ENCODE data around the gene MIER2.

The MIER2 gene

DNA sequence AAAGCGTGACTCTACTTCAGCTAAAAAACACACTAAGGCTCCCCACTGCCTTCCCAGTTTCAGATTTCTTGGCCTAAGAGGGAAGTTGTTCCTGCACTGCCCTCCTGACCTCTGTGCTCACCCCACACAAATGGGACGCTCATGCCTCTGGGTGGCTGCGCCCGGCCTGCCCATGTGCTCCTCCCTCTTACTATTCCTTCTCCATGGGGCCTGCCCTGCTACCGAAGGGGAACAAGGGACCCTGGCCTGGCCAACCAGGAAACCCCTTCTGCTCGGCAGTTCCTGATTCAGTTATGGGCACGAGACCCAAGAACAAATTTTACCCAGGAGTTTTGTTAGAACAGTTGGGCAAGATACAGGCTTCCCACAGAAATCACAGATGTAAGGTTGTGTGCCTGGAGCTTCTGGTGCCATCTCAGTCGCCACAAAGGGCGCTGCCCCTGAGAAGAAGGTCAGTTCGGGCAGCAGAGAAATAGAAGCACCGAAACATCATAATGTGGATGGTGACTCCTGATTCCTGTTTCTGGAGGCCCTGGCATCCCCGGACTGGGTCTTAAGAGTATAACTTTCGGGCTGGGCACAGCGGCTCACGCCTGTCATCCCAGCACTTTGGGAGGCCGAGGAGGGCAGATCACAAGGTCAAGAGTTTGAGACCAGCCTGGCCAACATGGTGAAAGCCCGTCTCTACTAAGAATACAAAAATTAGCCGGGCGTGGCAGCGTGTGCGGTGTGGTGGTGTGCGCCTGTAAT lies 47.9 kb downstream of the MIER2 start:
- DNase-seq (ENCODE audit: low spot score), result no peak
- in situ Hi-C loops (cut with MboI; ENCODE audit: low sequenced_read_pairs, unreplicated experiment), result no loop called here

DNA sequence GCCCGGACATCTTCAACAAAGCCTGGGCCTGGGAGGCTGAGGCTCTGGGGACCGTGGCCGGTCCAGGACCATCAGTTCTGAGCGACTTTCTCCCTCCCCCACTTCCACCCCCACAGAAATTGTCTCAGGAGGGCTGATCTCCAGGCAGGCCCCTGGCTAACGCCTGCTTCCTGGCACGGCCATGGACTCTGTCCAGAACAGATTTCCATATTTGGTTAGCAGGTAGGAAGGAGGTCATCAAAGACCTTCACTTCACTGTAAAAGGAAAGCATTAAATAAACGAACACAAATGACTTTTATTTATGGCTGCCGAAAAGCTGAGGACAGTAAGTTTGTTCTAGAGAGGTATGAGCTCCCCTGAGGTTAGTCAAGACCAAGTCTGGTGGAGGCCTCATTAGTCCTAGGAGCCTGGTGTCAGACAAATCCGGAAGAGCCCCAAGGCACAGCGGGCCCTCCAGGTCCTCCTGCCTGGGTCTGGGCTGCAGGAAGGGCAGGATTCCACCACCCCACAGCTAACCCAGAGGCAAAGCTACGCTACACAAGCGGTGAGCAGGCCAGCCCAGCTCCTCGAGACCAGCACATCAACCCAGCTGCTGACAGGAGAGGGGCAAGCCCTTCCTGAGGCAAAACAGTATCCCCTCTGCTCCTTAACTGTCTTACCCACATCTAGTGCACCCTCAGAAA lies 48.8 kb downstream of the MIER2 start:
- DNase-seq (ENCODE audit: low spot score), result peak; percentile 24
- TF ChIP-seq, protein P1, sequence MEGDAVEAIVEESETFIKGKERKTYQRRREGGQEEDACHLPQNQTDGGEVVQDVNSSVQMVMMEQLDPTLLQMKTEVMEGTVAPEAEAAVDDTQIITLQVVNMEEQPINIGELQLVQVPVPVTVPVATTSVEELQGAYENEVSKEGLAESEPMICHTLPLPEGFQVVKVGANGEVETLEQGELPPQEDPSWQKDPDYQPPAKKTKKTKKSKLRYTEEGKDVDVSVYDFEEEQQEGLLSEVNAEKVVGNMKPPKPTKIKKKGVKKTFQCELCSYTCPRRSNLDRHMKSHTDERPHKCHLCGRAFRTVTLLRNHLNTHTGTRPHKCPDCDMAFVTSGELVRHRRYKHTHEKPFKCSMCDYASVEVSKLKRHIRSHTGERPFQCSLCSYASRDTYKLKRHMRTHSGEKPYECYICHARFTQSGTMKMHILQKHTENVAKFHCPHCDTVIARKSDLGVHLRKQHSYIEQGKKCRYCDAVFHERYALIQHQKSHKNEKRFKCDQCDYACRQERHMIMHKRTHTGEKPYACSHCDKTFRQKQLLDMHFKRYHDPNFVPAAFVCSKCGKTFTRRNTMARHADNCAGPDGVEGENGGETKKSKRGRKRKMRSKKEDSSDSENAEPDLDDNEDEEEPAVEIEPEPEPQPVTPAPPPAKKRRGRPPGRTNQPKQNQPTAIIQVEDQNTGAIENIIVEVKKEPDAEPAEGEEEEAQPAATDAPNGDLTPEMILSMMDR (IDR thresholded peaks at IDR 0.05; ENCODE audit: borderline replicate concordance, control extremely low read depth, extremely low read depth, insufficient read depth, missing control alignments), result no peak
- in situ Hi-C loops (cut with MboI; ENCODE audit: low sequenced_read_pairs, unreplicated experiment), result no loop called here

More for the DNA sequence above, 47.9 kb downstream of the MIER2 start:
- TF ChIP-seq, protein P1 (IDR thresholded peaks at IDR 0.05; ENCODE audit: borderline replicate concordance, control extremely low read depth, extremely low read depth, insufficient read depth, missing control alignments), result no peak

GRCh38 chr19:294946-295686 lies 49.5 kb downstream of the MIER2 start:
- in situ Hi-C loops (cut with MboI; ENCODE audit: low sequenced_read_pairs, unreplicated experiment), result no loop called here
- DNase-seq (ENCODE audit: low spot score), result peak; percentile 85
- TF ChIP-seq, protein P1 (IDR thresholded peaks at IDR 0.05; ENCODE audit: borderline replicate concordance, control extremely low read depth, extremely low read depth, insufficient read depth, missing control alignments), result peak; percentile 83

GRCh38 chr19:294341-294945 lies 50.2 kb downstream of the MIER2 start:
- in situ Hi-C loops (cut with MboI; ENCODE audit: low sequenced_read_pairs, unreplicated experiment), result no loop called here
- TF ChIP-seq, protein P1 (IDR thresholded peaks at IDR 0.05; ENCODE audit: borderline replicate concordance, control extremely low read depth, extremely low read depth, insufficient read depth, missing control alignments), result no peak
- peak; percentile 37 for DNase-seq (ENCODE audit: low spot score)

DNA sequence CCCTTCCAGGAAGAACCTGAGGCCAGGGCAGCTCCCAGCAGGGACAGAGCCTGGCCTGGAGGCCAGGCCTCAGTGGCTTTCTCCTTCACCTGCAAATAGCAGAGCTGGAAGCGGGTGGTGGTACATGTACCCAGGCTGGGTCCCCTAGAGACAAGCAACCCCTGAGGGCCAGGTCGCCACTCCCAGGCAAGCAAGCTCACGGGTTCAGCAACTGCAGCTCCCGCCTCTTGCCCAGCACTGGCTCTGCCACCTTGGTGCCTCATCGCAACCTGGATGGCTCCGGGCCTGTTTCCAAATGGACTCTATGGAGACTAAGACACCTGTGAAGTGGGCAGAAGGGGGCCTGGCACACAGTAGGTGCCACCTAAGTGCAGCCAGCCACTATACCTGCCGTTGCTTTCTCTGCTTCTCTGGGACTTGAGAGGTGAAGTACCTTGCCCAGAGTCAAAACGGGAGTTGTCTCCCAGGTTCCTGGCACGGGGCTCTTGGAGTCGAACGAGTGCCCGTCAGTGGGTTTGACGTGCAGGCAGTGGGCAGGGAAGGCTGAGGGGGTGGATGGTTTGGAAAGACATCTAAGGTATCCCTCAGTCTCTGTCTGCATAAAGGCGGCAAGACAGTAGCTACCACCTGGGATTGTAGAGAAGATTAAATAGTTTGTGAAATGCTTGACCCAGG lies 51.0 kb downstream of the MIER2 start:
- in situ Hi-C loops (cut with MboI; ENCODE audit: low sequenced_read_pairs, unreplicated experiment), result no loop called here
- TF ChIP-seq, protein P1 (IDR thresholded peaks at IDR 0.05; ENCODE audit: borderline replicate concordance, control extremely low read depth, extremely low read depth, insufficient read depth, missing control alignments), result no peak

DNA sequence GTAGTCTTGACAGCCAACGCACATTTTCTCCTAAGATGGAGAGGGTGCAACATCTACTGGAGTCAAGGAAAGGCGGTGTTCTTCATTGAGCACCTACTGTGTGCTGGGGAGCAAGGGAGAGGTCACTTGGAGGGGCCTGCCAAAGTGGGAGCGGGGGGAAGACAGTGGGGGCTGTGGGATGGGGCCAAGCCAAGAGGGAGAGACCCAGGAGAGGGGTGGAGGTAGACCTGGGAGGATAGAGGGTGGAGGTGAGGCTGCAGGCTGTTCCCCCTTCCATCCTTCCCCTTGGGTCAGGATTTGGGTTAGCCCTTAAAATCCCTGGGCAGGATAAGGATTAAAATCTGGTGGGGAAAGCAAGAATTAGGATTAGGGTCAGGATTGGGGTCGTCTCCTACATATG lies 51.6 kb downstream of the MIER2 start:
- in situ Hi-C loops (cut with MboI; ENCODE audit: low sequenced_read_pairs, unreplicated experiment), result no loop called here
- DNase-seq (ENCODE audit: low spot score), result peak; percentile 24
- TF ChIP-seq, protein P1 (IDR thresholded peaks at IDR 0.05; ENCODE audit: borderline replicate concordance, control extremely low read depth, extremely low read depth, insufficient read depth, missing control alignments), result no peak

More for the DNA sequence above, 51.0 kb downstream of the MIER2 start:
- DNase-seq (ENCODE audit: low spot score), result no peak
